ENCODE data around the gene EFS. TPM values are rescaled to one million over a fixed set of nuclear protein-coding genes. Genes with fewer than 3 reads are reported as not detected.

The EFS gene
- total RNA-seq, 2 donors from 2014 or later = 69.9 to 96.4 TPM

- peak overlapping the region; percentile 84 for H3K4me3 ChIP-seq (ENCODE audit: low read length)
Measured at GRCh38 chr14:23364164-23365035, 572 bp downstream of the EFS start.

DNA sequence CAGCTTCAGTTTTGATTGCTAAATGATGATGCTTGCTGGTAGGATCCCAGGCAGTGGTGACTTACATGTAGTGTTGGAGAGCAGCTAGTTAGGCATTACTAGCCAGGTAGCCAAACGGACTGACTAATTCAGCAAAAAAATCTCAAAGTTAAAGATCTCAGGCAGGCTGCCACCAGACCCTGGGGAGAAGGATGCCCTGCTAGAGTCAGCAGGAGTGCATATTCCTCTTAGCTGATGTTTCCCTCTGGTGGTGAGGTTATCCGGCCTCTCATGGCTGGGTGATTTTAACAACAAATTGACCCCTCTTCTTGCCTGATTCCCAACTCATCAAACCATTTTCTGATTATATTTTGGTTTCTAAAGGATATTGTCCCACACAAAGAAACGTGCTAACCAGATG, 2.8 kb downstream of the EFS start:
- H3K4me3 Mint-ChIP-seq = no peak overlapping the region
- peaks cover under 1% of the 10 kb centered on the region for H3K27me3 Mint-ChIP-seq (ENCODE audit: insufficient read depth)
- H3K9me3 ChIP-seq (ENCODE audit: control insufficient read depth, low read length) = no peaks in the 10 kb centered on the region
- H3K27me3 ChIP-seq (ENCODE audit: control insufficient read depth, insufficient read depth, low read length, poor library complexity, severe bottlenecking) = no peaks in the 10 kb centered on the region
- peaks cover 48% of the 10 kb centered on the region for H3K36me3 ChIP-seq (ENCODE audit: control insufficient read depth, insufficient read depth, low read length)
- H3K27ac Mint-ChIP-seq = no peak overlapping the region
- no peak overlapping the region for H3K9ac ChIP-seq (ENCODE audit: extremely low read depth, low read length, poor library complexity, severe bottlenecking)
- H3K4me1 ChIP-seq (ENCODE audit: control insufficient read depth, insufficient read depth, low read length) = peaks cover 5% of the 10 kb centered on the region
- H3K9me3 Mint-ChIP-seq = no peaks in the 10 kb centered on the region
- DNase-seq = peak; percentile 43
- TF ChIP-seq, protein P1, sequence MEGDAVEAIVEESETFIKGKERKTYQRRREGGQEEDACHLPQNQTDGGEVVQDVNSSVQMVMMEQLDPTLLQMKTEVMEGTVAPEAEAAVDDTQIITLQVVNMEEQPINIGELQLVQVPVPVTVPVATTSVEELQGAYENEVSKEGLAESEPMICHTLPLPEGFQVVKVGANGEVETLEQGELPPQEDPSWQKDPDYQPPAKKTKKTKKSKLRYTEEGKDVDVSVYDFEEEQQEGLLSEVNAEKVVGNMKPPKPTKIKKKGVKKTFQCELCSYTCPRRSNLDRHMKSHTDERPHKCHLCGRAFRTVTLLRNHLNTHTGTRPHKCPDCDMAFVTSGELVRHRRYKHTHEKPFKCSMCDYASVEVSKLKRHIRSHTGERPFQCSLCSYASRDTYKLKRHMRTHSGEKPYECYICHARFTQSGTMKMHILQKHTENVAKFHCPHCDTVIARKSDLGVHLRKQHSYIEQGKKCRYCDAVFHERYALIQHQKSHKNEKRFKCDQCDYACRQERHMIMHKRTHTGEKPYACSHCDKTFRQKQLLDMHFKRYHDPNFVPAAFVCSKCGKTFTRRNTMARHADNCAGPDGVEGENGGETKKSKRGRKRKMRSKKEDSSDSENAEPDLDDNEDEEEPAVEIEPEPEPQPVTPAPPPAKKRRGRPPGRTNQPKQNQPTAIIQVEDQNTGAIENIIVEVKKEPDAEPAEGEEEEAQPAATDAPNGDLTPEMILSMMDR (conservative IDR thresholded peaks at IDR 0.05) = peak; percentile 70
- H3K27ac ChIP-seq (ENCODE audit: low read depth, low read length) = no peak overlapping the region
- H3K4me3 ChIP-seq (ENCODE audit: low read length) = peak overlapping the region; percentile 36
- H3K36me3 Mint-ChIP-seq (ENCODE audit: low read depth) = peaks cover 41% of the 10 kb centered on the region
- 80 to 100% methylated on average over 1 to 3 of the region's 3 CpGs for WGBS, 2 experiments (ENCODE audit: insufficient coverage in 1 of 2, insufficient read length in 1 of 2)
- H3K4me1 Mint-ChIP-seq = peaks cover 36% of the 10 kb centered on the region

More at GRCh38 chr14:23364164-23365035, 572 bp downstream of the EFS start:
- H3K4me1 Mint-ChIP-seq = peaks cover 36% of the 10 kb centered on the region
- peak overlapping the region; percentile 90 for H3K4me3 Mint-ChIP-seq
- peak; percentile 76 for DNase-seq
- H3K36me3 Mint-ChIP-seq (ENCODE audit: low read depth) = peaks cover 31% of the 10 kb centered on the region
- H3K4me1 ChIP-seq (ENCODE audit: control insufficient read depth, insufficient read depth, low read length) = no peaks in the 10 kb centered on the region
- H3K27me3 Mint-ChIP-seq (ENCODE audit: insufficient read depth) = peaks cover 22% of the 10 kb centered on the region
- H3K9me3 Mint-ChIP-seq = no peaks in the 10 kb centered on the region
- peaks cover 32% of the 10 kb centered on the region for H3K36me3 ChIP-seq (ENCODE audit: control insufficient read depth, insufficient read depth, low read length)
- H3K9ac ChIP-seq (ENCODE audit: extremely low read depth, low read length, poor library complexity, severe bottlenecking) = peak overlapping the region; percentile 73
- no peaks in the 10 kb centered on the region for H3K9me3 ChIP-seq (ENCODE audit: control insufficient read depth, low read length)
- H3K27ac ChIP-seq (ENCODE audit: low read depth, low read length) = peak overlapping the region; percentile 97
- TF ChIP-seq, protein P1 (conservative IDR thresholded peaks at IDR 0.05) = no peak
- WGBS, 2 experiments (ENCODE audit: insufficient coverage in 1 of 2, insufficient read length in 1 of 2) = 14 to 21% methylated on average over 6 to 21 of the region's 21 CpGs
- H3K27me3 ChIP-seq (ENCODE audit: control insufficient read depth, insufficient read depth, low read length, poor library complexity, severe bottlenecking) = peaks cover 8% of the 10 kb centered on the region
- H3K27ac Mint-ChIP-seq = peak overlapping the region; percentile 94

DNA sequence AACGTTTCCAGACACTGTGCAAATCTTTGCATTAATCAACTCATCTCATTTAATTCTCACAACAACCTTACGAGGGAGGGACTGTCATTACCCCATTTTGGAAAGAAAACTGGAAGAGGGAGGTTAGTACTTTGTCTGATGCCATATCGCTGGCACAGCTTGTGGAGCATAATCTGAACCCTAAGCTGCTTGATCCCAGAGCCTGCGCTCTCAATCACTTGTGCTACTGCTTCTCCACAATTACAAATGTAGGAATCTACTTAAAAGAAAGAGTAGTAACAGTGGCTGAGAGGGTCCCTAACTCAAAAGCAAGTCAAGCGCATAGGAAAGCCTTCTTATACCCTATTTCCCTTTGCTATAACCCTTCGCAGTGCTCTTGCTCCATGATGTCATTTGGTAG, 3.2 kb downstream of the EFS start:
- H3K36me3 ChIP-seq (ENCODE audit: control insufficient read depth, insufficient read depth, low read length) = peaks cover 52% of the 10 kb centered on the region
- TF ChIP-seq, protein P1 (conservative IDR thresholded peaks at IDR 0.05) = no peak
- peak overlapping the region; percentile 36 for H3K4me3 ChIP-seq (ENCODE audit: low read length)
- Mint-ChIP-seq H3K4me3 (no peak overlapping the region), H3K36me3 (ENCODE audit: low read depth) (peaks cover 41% of the 10 kb centered on the region), H3K27me3 (ENCODE audit: insufficient read depth) (no peaks in the 10 kb centered on the region), H3K9me3 (no peaks in the 10 kb centered on the region), H3K27ac (no peak overlapping the region), H3K4me1 (peaks cover 31% of the 10 kb centered on the region)
- H3K27me3 ChIP-seq (ENCODE audit: control insufficient read depth, insufficient read depth, low read length, poor library complexity, severe bottlenecking) = no peaks in the 10 kb centered on the region
- WGBS, 2 experiments (ENCODE audit: insufficient coverage in 1 of 2, insufficient read length in 1 of 2) = 95% methylated on average over 5 to 6 of the region's 6 CpGs
- no peak for DNase-seq
- H3K4me1 ChIP-seq (ENCODE audit: control insufficient read depth, insufficient read depth, low read length) = peaks cover 5% of the 10 kb centered on the region
- H3K9ac ChIP-seq (ENCODE audit: extremely low read depth, low read length, poor library complexity, severe bottlenecking) = no peak overlapping the region
- H3K27ac ChIP-seq (ENCODE audit: low read depth, low read length) = no peak overlapping the region
- no peaks in the 10 kb centered on the region for H3K9me3 ChIP-seq (ENCODE audit: control insufficient read depth, low read length)
